SW480 (cell line): ENCODE measurements around the gene ARID5A.

Experiments used
- DNase-seq: peaks from one replicate; pipeline ENCODE4 v3.0.0-alpha.2; 2016; ENCODE audit warnings: low spot score

The ARID5A gene

GRCh38 chr2:96601382-96602292, 65.1 kb downstream of the ARID5A start:
- DNase-seq, result no peak
